Measurements from ENCODE around the gene TXNRD2. TPM values are rescaled to one million over a fixed set of nuclear protein-coding genes. Genes with fewer than 3 reads are reported as not detected.

The TXNRD2 gene
- total RNA-seq, 1 donor from 2014 or later, result 23.0 TPM

GRCh38 chr22:19943082-19944026, 1.7 kb upstream of the TXNRD2 start:
- TF ChIP-seq CTCF (IDR thresholded peaks at IDR 0.05; ENCODE audit: unreplicated experiment), result no peak
- Mint-ChIP-seq H3K4me3 (ENCODE audit: unreplicated experiment) (peak overlapping the region; percentile 97), H3K27me3 (ENCODE audit: unreplicated experiment) (peaks cover 7% of the 10 kb centered on the region), H3K36me3 (ENCODE audit: low read depth, unreplicated experiment) (peaks cover 4% of the 10 kb centered on the region), H3K27ac (ENCODE audit: unreplicated experiment) (peak overlapping the region; percentile 86), H3K4me1 (ENCODE audit: unreplicated experiment) (peaks cover 34% of the 10 kb centered on the region), H3K9me3 (ENCODE audit: unreplicated experiment) (no peaks in the 10 kb centered on the region)
- no peak for DNase-seq (ENCODE audit: low spot score)

GRCh38 chr22:19942157-19943081, 801 bp upstream of the TXNRD2 start:
- no peak for TF ChIP-seq CTCF (IDR thresholded peaks at IDR 0.05; ENCODE audit: unreplicated experiment)
- Mint-ChIP-seq H3K9me3 (ENCODE audit: unreplicated experiment) (no peaks in the 10 kb centered on the region), H3K4me3 (ENCODE audit: unreplicated experiment) (peak overlapping the region; percentile 97), H3K27ac (ENCODE audit: unreplicated experiment) (peak overlapping the region; percentile 86), H3K4me1 (ENCODE audit: unreplicated experiment) (peaks cover 32% of the 10 kb centered on the region), H3K36me3 (ENCODE audit: low read depth, unreplicated experiment) (peaks cover 13% of the 10 kb centered on the region), H3K27me3 (ENCODE audit: unreplicated experiment) (peaks cover 7% of the 10 kb centered on the region)
- DNase-seq (ENCODE audit: low spot score), result no peak

- no peak for DNase-seq (ENCODE audit: low spot score)
- H3K27ac Mint-ChIP-seq (ENCODE audit: unreplicated experiment), result no peak overlapping the region
- peaks cover 10% of the 10 kb centered on the region for H3K9me3 Mint-ChIP-seq (ENCODE audit: unreplicated experiment)
- peaks cover 29% of the 10 kb centered on the region for H3K36me3 Mint-ChIP-seq (ENCODE audit: low read depth, unreplicated experiment)
- no peak for TF ChIP-seq CTCF (IDR thresholded peaks at IDR 0.05; ENCODE audit: unreplicated experiment)
- H3K4me3 Mint-ChIP-seq (ENCODE audit: unreplicated experiment), result peak overlapping the region; percentile 92
- H3K27me3 Mint-ChIP-seq (ENCODE audit: unreplicated experiment), result peaks cover 7% of the 10 kb centered on the region
- H3K4me1 Mint-ChIP-seq (ENCODE audit: unreplicated experiment), result peaks cover 28% of the 10 kb centered on the region
These were observed 868 bp downstream of the TXNRD2 start for GRCh38 chr22:19940536-19941364.

GRCh38 chr22:19937616-19938473, 3.8 kb downstream of the TXNRD2 start:
- Mint-ChIP-seq H3K27me3 (ENCODE audit: unreplicated experiment) (peaks cover 9% of the 10 kb centered on the region), H3K36me3 (ENCODE audit: low read depth, unreplicated experiment) (peaks cover 33% of the 10 kb centered on the region), H3K4me3 (ENCODE audit: unreplicated experiment) (no peak overlapping the region), H3K4me1 (ENCODE audit: unreplicated experiment) (peaks cover 21% of the 10 kb centered on the region), H3K9me3 (ENCODE audit: unreplicated experiment) (peaks cover 13% of the 10 kb centered on the region), H3K27ac (ENCODE audit: unreplicated experiment) (no peak overlapping the region)
- TF ChIP-seq CTCF (IDR thresholded peaks at IDR 0.05; ENCODE audit: unreplicated experiment), result no peak
- DNase-seq (ENCODE audit: low spot score), result no peak

Measured in endothelial cell (in vitro differentiated cells).